ENCODE data around the gene ZNF804B. TPM values are rescaled to one million over a fixed set of nuclear protein-coding genes. Genes with fewer than 3 reads are reported as not detected.

The ZNF804B gene
- total RNA-seq, 1 donor from 2014 or later, result not detected

- H3K27ac ChIP-seq, result no peak overlapping the region
- no peaks in the 10 kb centered on the region for H3K27me3 ChIP-seq
- no peaks in the 10 kb centered on the region for H3K9me3 ChIP-seq
- H3K4me1 ChIP-seq, result no peaks in the 10 kb centered on the region
- intact Hi-C loops (cut with DNase I), result no loop called here
- TF ChIP-seq, protein P1, sequence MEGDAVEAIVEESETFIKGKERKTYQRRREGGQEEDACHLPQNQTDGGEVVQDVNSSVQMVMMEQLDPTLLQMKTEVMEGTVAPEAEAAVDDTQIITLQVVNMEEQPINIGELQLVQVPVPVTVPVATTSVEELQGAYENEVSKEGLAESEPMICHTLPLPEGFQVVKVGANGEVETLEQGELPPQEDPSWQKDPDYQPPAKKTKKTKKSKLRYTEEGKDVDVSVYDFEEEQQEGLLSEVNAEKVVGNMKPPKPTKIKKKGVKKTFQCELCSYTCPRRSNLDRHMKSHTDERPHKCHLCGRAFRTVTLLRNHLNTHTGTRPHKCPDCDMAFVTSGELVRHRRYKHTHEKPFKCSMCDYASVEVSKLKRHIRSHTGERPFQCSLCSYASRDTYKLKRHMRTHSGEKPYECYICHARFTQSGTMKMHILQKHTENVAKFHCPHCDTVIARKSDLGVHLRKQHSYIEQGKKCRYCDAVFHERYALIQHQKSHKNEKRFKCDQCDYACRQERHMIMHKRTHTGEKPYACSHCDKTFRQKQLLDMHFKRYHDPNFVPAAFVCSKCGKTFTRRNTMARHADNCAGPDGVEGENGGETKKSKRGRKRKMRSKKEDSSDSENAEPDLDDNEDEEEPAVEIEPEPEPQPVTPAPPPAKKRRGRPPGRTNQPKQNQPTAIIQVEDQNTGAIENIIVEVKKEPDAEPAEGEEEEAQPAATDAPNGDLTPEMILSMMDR (IDR thresholded peaks at IDR 0.05), result no peak
- ATAC-seq, result no peak
- no peak for DNase-seq
- H3K36me3 ChIP-seq, result no peaks in the 10 kb centered on the region
- H3K4me3 ChIP-seq, result no peak overlapping the region
These were observed 13.3 kb downstream of the ZNF804B start for GRCh38 chr7:88772776-88773175.

DNA sequence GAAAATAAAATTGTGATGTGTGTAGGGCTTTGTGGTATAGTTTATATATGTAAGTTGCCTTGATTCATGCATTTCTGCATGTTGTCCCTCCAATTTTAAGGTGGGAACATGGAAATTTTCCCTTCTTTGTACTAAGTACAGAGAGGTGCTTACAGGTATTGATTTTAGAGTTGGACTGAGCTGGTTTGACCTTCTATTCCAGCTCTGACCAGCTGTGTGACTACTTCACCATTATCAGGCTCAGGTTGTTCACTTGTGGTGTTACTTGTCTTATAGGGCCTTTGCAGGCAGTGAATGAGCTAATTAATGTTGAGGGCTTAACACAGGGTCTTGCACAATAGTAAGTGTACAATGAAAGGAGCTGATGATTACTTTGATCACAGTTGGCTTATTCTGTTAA is 16.3 kb downstream of the ZNF804B start:
- Histone ChIP-seq H3K4me3 (no peak overlapping the region), H3K27me3 (no peaks in the 10 kb centered on the region), H3K36me3 (no peaks in the 10 kb centered on the region), H3K27ac (no peak overlapping the region), H3K9me3 (no peaks in the 10 kb centered on the region), H3K4me1 (no peaks in the 10 kb centered on the region)
- TF ChIP-seq, protein P1 (IDR thresholded peaks at IDR 0.05), result no peak
- intact Hi-C loops (cut with DNase I), result no loop called here
- ATAC-seq (no peak), DNase-seq (no peak)

DNA sequence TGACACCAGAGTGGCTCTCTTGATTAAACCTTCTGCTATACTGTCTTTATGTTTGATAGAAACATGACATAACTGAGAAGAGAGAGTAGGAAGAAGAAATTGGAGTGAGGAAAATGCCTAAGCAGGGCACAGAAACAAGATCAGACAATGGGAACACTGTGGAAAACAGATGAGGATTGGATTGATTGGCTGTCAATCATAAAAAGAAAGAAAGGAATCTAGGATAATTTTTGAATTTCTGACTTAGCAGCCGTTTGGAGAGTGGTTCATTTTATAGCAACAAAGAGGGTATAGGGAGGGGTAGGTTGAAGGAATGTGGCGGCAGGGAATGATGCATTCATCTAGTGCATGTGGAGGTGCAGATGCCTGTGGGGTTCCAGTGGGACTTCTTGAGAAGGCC is 28.3 kb downstream of the ZNF804B start:
- TF ChIP-seq, protein P1 (IDR thresholded peaks at IDR 0.05), result no peak
- no peaks in the 10 kb centered on the region for H3K9me3 ChIP-seq
- H3K27ac ChIP-seq, result no peak overlapping the region
- H3K36me3 ChIP-seq, result no peaks in the 10 kb centered on the region
- H3K4me3 ChIP-seq, result no peak overlapping the region
- no peaks in the 10 kb centered on the region for H3K27me3 ChIP-seq
- intact Hi-C loops (cut with DNase I), result no loop called here
- ATAC-seq, result no peak
- DNase-seq, result no peak
- no peaks in the 10 kb centered on the region for H3K4me1 ChIP-seq

- DNase-seq (no peak), ATAC-seq (no peak)
- H3K36me3 ChIP-seq, result no peaks in the 10 kb centered on the region
- H3K4me3 ChIP-seq, result no peak overlapping the region
- no peaks in the 10 kb centered on the region for H3K27me3 ChIP-seq
- intact Hi-C loops (cut with DNase I), result no loop called here
- no peaks in the 10 kb centered on the region for H3K4me1 ChIP-seq
- TF ChIP-seq, protein P1 (IDR thresholded peaks at IDR 0.05), result peak; percentile 57
- H3K27ac ChIP-seq, result no peak overlapping the region
- no peaks in the 10 kb centered on the region for H3K9me3 ChIP-seq
These were observed 30.1 kb downstream of the ZNF804B start for GRCh38 chr7:88789480-88790064.

GRCh38 chr7:88791891-88792290 is 32.4 kb downstream of the ZNF804B start:
- TF ChIP-seq, protein P1 (IDR thresholded peaks at IDR 0.05), result no peak
- no peak overlapping the region for H3K27ac ChIP-seq
- no peaks in the 10 kb centered on the region for H3K27me3 ChIP-seq
- intact Hi-C loops (cut with DNase I), result no loop called here
- H3K4me1 ChIP-seq, result no peaks in the 10 kb centered on the region
- H3K9me3 ChIP-seq, result no peaks in the 10 kb centered on the region
- ATAC-seq, result no peak
- no peaks in the 10 kb centered on the region for H3K36me3 ChIP-seq
- no peak overlapping the region for H3K4me3 ChIP-seq
- DNase-seq, result no peak

GRCh38 chr7:88792361-88792760 is 32.9 kb downstream of the ZNF804B start:
- Histone ChIP-seq H3K27me3 (no peaks in the 10 kb centered on the region), H3K27ac (no peak overlapping the region), H3K9me3 (no peaks in the 10 kb centered on the region), H3K4me3 (no peak overlapping the region), H3K4me1 (no peaks in the 10 kb centered on the region), H3K36me3 (no peaks in the 10 kb centered on the region)
- no peak for ATAC-seq
- intact Hi-C loops (cut with DNase I), result no loop called here
- no peak for DNase-seq
- TF ChIP-seq, protein P1 (IDR thresholded peaks at IDR 0.05), result no peak
